Hippocampal formation (tissue), 2 donors: Measurements from ENCODE around the gene CLDN15.

Experiments
- DNase-seq, 2 donors: peaks; one replicate each; lab custom pipeline; 2025; lab: John Stamatoyannopoulos, UW

The CLDN15 gene

GRCh38 chr7:101244375-101245146, 7.0 kb upstream of the CLDN15 start, which contains the start of gene FIS1:
TSS of gene FIS1 (minus strand) at chr7:101245081. CDS start at chr7:101245004, 77 bp downstream.
- DNase-seq, result peak; percentile 98

- no peak for DNase-seq
These were observed 6.2 kb upstream of the CLDN15 start for GRCh38 chr7:101243646-101244374.

GRCh38 chr7:101241443-101242349, 4.1 kb upstream of the CLDN15 start:
- no peak for DNase-seq

DNA sequence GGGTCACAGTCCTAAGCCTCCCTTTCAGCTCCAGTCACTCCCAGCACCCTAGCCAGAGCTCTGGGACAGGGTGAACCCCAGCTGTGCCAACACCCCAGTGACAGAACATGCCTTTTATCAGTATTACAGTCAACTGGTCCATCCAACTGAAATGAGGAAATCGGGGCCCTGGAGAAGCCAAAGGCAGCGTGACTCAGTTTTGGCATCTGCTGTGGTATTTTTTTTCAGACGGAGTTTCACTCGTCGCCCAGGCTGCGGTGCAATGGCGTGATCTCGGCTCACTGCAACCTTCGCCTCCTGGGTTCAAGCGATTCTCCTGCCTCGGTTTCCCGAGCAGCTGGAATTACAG, 3.4 kb upstream of the CLDN15 start:
- no peak for DNase-seq

DNA sequence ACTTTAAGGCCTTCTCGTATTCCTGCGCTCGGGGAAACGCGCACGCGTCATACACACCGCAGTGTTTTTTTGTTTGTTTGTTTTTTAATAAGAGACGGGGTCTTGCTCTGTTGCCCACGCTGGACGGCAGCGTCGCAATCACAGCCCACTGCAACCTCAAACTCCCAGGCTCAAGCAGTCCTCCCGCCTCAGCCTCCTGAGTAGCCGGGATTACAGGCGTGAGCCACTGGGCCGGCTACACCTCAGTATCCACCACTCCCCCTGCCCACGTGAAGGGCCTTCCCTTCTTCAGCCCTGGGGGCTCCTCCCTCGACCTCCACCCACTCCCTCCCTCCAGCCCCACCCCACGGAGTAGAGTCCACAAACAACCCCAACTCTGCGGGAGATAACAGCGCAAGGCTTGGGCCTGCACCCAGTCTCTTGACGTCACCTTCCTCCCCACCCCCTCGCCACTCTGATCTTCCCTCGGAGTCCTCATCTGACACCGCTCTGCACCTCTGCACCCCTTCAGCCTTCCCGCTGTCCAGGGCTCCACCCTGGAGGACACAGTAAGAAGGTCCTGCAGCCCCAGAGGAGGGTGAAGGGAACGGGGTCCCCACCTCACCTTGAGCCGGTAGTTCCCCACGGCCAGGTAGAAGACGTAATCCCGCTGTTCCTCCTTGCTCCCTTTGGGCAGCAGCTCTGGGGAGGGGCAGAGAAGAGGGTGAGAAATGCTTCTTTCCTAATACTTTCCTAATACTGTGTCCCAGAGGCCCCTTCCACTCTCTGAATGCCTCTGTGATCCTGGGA, 2.8 kb upstream of the CLDN15 start:
- DNase-seq, result no peak

DNA sequence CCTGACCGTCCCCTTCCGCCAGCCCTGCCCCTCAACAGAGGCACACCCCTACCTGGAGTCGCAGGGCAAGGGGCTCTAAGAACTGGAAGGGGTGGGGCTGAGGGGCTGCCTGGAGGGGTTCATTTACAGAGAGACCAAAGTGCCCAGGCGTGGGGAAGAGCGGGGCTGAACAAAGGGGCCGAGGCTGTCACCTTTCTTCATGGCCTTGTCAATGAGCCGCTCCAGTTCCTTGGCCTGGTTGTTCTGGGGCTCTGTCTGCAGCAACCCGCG, 2.3 kb upstream of the CLDN15 start:
- DNase-seq, result no peak

DNA sequence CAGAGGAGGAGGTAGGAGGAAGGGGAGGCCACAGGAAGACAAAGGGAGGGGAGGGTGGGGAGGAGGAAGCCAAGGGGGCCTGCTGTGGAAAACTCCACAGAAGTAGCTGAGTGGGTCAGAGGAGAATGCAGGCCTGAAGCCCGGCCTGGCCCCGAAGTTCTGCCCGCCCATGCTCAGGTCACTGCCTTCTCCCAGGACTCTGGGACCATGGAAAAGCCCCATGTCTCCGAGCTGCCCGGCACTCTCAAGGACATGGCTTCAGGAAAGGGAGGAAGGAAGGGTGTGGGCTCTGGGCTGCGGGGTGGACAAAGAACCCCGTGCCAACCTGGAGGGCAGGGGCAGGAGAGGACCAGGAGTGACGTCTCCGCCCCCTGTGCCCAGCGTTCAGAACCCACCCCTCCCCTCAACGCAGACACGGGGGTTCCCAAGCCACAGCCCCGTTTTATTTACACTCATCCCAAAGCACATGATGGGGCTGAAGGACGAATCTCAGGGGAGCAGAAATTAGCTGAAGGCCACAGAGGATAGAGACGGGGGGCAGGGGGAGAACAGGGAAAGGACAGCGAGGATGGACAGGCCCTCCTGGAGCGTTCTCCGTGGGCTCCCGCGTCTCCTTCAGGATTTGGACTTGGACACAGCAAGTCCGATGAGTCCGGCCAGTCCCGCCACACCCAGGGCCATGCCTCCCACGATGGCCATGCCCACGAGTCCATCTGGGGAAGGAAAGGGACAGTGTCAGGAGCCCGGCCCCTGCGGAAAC, 1.8 kb upstream of the CLDN15 start:
- DNase-seq, result no peak

DNA sequence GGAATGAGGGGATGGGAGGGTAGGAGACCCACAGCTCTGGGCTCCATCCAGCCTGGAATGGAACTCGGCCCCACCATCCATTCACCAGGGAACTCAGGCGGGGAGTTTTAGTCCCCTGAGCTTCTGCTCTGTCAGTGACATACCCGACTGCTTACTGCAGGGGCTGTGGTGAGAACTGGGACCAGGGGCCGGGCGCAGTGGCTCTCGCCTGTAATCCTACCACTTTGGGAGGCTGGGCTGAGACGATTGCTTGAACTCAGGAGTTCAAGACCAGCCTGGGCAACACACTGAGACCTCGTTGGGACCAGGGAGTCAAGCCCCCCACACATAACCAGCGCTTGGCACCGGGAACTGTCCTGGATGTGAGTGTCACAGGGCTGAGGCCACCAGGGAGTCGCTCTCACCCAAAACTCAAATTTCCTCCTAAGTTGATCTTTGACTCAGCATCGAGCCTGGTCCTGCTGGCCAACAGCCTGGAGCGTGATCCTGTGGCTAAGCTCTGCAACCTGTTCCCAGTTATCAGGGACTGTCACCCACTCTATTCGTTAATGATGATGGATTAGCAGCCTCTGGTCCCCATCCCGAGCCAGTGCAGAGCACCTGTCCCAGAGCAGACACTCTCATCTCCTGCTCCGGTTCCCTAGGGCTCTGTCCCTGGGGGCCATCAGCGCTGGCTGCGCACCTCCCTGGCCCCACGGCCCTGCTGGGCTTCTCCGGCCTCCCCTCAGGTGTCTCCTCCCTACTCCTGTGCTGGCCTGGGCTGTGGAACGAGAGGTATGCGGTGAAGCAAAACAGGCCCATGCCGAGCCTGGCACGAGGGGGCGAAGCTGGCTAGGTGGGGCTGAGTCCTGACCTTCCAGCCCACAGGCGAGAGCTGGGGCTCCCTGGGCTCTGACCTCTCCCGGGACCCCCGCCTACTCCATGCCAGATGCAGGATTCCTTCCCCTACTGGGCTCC, 902 bp upstream of the CLDN15 start:
- DNase-seq, result no peak

DNA sequence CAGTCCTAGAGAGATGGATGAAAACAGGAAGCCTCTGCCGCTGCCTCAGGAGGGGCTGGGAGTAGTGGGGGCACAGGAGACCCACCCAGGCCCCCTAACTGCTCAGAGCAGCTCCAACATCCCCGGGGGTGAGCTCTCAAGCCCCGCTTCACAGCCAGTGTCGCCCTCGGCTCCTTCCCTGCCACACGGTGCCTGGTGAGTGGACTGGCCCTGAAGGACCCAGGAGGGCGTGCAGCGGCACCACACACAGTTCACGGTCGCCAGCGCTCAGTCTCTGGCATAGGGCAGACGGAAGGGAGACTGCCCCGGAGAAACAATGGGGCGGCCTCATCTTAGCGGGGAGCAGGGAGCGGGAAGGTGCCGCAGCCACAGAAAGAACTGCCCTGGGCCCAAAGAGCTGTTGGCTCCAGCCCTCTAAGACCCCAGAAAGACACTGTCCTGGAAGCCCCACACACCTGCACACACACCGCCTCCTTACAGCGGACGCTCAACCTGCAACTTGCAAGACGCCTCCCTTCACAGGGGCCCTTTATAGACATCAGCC, 1.2 kb downstream of the CLDN15 start:
- no peak for DNase-seq

GRCh38 chr7:101235522-101235921, 2.1 kb downstream of the CLDN15 start:
- no peak for DNase-seq

DNA sequence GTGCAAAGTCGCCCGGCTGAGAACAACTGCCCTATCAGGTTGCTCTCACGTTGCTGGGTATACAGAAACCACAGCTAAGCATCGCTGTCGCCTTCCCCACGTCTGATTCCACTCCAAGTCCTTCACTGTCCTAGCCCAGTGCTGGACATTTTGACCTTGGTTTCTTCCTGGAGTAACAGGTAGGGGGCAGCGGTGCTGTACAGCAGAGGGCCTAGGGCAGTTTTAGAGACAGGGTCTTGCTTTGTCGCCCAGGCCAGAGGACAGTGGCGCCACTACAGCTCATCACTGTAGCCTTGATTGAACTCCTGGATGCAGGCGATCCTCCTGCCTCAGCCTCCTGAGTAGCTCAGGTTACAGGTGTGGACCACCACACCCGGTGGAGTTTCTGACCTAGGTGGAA, 2.6 kb downstream of the CLDN15 start:
- no peak for DNase-seq

- no peak for DNase-seq
These were observed 3.0 kb downstream of the CLDN15 start for GRCh38 chr7:101234636-101235035.

GRCh38 chr7:101233907-101234547, 3.6 kb downstream of the CLDN15 start:
- DNase-seq, result no peak

GRCh38 chr7:101232141-101232850, 5.3 kb downstream of the CLDN15 start:
- DNase-seq, result no peak

GRCh38 chr7:101231644-101232043, 6.0 kb downstream of the CLDN15 start:
- DNase-seq, result no peak

DNA sequence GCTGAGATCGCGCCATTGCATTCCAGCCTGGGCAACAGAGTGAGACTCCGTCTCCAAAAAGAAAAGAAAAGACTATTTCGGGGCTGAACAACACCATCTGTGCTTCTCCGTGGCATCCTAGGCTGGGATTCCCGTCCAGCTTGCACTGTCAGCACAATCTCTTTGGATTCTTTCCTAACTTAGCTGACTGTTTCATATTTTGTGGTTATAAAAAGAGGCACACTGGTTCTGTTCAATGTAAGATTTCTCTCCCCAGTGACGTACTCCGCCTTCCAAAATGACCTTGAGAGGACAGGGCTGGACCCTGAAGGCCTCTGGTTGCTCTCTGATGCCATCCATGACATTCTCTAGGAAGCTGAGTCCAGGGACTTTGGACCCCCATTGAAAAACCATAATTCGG, 10.9 kb downstream of the CLDN15 start:
- no peak for DNase-seq

DNA sequence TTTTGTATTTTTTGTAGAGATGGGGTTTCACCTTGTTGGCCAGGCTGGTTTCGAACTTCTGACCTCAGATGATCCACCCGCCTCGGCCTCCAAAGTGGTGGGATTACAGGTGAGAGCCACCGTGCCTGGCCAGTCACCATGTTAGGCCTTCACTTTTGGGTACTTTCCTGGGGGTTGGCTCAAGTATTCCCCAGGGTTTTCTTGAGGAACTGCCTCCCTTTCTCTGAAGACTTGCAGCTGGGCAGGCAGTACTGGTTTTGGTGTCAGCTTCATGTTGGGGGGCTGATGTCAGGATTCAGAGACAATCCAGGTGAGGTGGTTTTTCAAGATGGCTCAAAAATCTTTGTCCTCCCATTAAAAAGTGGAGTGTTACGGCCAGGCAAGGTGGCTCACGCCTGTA, 12.0 kb downstream of the CLDN15 start:
- DNase-seq, result no peak

DNA sequence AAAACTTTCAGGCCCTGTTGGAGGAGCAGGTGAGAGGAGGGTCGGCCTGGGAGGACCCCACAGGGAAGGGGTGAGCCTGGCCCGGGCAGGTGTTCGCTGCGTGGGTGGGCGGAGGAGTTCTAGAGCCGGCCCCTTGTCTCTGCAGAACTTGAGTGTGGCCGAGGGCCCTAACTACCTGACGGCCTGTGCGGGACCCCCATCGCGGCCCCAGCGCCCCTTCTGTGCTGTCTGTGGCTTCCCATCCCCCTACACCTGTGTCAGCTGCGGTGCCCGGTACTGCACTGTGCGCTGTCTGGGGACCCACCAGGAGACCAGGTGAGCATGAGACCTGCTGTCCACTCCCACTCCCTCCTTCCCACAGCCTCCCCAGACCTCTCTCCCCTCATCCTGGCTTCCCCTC, 14.1 kb downstream of the CLDN15 start:
- DNase-seq, result no peak
